Measurements from ENCODE around the gene CAB39. TPM values are rescaled to one million over a fixed set of nuclear protein-coding genes. Genes with fewer than 3 reads are reported as not detected.

Gene CAB39
- total RNA-seq, 1 donor from 2014 or later, result 66.6 TPM

GRCh38 chr2:230797515-230798495, 85.2 kb downstream of the CAB39 start:
- no peaks in the 10 kb centered on the region for H3K27me3 Mint-ChIP-seq (ENCODE audit: low read depth, unreplicated experiment)
- FAIRE-seq, result no peak
- H3K27ac ChIP-seq (ENCODE audit: low read depth, low read length), result no peak overlapping the region

DNA sequence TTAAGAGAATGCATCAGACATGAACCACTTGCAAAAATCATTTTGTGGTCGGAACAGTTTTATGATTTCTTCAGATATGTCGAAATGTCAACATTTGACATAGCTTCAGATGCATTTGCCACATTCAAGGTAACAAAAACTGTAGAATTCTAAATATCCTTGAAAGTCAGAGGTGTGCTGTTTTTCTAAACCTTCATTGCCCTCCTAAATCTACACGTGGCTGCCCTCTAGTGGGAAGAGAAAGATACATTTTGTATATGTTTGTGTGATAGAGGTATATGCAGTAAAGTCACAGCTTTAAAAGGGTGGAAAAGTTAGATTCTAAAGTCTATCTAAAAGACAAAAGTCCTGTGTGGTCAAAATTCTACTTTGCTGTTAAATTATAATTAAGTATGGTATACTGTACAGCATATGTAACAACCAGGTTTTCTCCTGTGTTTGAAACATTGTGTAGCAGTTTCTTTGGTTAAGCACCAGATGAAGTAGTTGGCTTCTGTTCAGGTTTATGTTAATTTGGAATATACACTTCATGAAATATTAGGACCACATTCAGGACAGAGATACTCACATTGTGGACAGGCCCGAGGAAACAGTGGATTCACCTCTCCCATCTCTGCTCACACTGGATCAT, 86.2 kb downstream of the CAB39 start:
- Mint-ChIP-seq H3K36me3 (ENCODE audit: low read depth, unreplicated experiment) (peaks cover 20% of the 10 kb centered on the region), H3K4me3 (ENCODE audit: unreplicated experiment) (no peak overlapping the region), H3K4me1 (ENCODE audit: low read depth, unreplicated experiment) (peaks cover 26% of the 10 kb centered on the region), H3K27me3 (ENCODE audit: low read depth, unreplicated experiment) (no peaks in the 10 kb centered on the region), H3K9me3 (ENCODE audit: unreplicated experiment) (no peaks in the 10 kb centered on the region), H3K27ac (ENCODE audit: unreplicated experiment) (no peak overlapping the region)
- no peak overlapping the region for H2AFZ ChIP-seq (ENCODE audit: low read depth, low read length)
- H3K4me1 ChIP-seq (ENCODE audit: insufficient read depth, low read length), result peaks cover 34% of the 10 kb centered on the region
- no peaks in the 10 kb centered on the region for H3K9me3 ChIP-seq (ENCODE audit: insufficient read depth, low read depth, low read length)
- no peak for FAIRE-seq
- H3K79me2 ChIP-seq (ENCODE audit: insufficient read depth, low read length), result peaks cover 40% of the 10 kb centered on the region
- peaks cover 22% of the 10 kb centered on the region for H4K20me1 ChIP-seq (ENCODE audit: insufficient read depth, low read length)
- no peak for TF ChIP-seq EZH2 (IDR thresholded peaks at IDR 0.05; ENCODE audit: insufficient read depth, low read length)
- TF ChIP-seq, protein P1, sequence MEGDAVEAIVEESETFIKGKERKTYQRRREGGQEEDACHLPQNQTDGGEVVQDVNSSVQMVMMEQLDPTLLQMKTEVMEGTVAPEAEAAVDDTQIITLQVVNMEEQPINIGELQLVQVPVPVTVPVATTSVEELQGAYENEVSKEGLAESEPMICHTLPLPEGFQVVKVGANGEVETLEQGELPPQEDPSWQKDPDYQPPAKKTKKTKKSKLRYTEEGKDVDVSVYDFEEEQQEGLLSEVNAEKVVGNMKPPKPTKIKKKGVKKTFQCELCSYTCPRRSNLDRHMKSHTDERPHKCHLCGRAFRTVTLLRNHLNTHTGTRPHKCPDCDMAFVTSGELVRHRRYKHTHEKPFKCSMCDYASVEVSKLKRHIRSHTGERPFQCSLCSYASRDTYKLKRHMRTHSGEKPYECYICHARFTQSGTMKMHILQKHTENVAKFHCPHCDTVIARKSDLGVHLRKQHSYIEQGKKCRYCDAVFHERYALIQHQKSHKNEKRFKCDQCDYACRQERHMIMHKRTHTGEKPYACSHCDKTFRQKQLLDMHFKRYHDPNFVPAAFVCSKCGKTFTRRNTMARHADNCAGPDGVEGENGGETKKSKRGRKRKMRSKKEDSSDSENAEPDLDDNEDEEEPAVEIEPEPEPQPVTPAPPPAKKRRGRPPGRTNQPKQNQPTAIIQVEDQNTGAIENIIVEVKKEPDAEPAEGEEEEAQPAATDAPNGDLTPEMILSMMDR (IDR thresholded peaks at IDR 0.05; ENCODE audit: insufficient read depth, low read depth, low read length), result peak; percentile 73
- no peak overlapping the region for H3K4me2 ChIP-seq (ENCODE audit: low read length)
- no peak for DNase-seq (ENCODE audit: low read depth)
- no peak overlapping the region for H3K9ac ChIP-seq (ENCODE audit: low read length)
- no peaks in the 10 kb centered on the region for H3K27me3 ChIP-seq (ENCODE audit: insufficient read depth, low read length)
- no peak overlapping the region for H3K27ac ChIP-seq (ENCODE audit: low read depth, low read length)
- no peak overlapping the region for H3K4me3 ChIP-seq (ENCODE audit: insufficient read depth, low read depth, low read length)
- H3K36me3 ChIP-seq (ENCODE audit: insufficient read depth, low read length), result peaks cover 17% of the 10 kb centered on the region

More at GRCh38 chr2:230797515-230798495, 85.2 kb downstream of the CAB39 start:
- TF ChIP-seq, protein P1 (IDR thresholded peaks at IDR 0.05; ENCODE audit: insufficient read depth, low read depth, low read length), result no peak
- no peak for TF ChIP-seq EZH2 (IDR thresholded peaks at IDR 0.05; ENCODE audit: insufficient read depth, low read length)
- peaks cover 1% of the 10 kb centered on the region for H3K9me3 Mint-ChIP-seq (ENCODE audit: unreplicated experiment)
- Histone ChIP-seq H3K9ac (ENCODE audit: low read length) (no peak overlapping the region), H2AFZ (ENCODE audit: low read depth, low read length) (no peak overlapping the region), H3K4me1 (ENCODE audit: insufficient read depth, low read length) (peaks cover 43% of the 10 kb centered on the region), H3K4me2 (ENCODE audit: low read length) (peak overlapping the region; percentile 26), H3K4me3 (ENCODE audit: insufficient read depth, low read depth, low read length) (no peak overlapping the region), H4K20me1 (ENCODE audit: insufficient read depth, low read length) (peaks cover 22% of the 10 kb centered on the region), H3K36me3 (ENCODE audit: insufficient read depth, low read length) (peaks cover 16% of the 10 kb centered on the region), H3K79me2 (ENCODE audit: insufficient read depth, low read length) (peaks cover 40% of the 10 kb centered on the region), H3K27me3 (ENCODE audit: insufficient read depth, low read length) (no peaks in the 10 kb centered on the region), H3K9me3 (ENCODE audit: insufficient read depth, low read depth, low read length) (no peaks in the 10 kb centered on the region)
- no peak overlapping the region for H3K4me3 Mint-ChIP-seq (ENCODE audit: unreplicated experiment)
- peaks cover 36% of the 10 kb centered on the region for H3K4me1 Mint-ChIP-seq (ENCODE audit: low read depth, unreplicated experiment)
- peaks cover 19% of the 10 kb centered on the region for H3K36me3 Mint-ChIP-seq (ENCODE audit: low read depth, unreplicated experiment)
- H3K27ac Mint-ChIP-seq (ENCODE audit: unreplicated experiment), result no peak overlapping the region
- DNase-seq (ENCODE audit: low read depth), result peak; percentile 54
